Measurements from ENCODE around the gene POLR1E. TPM values are rescaled to one million over a fixed set of nuclear protein-coding genes. Genes with fewer than 3 reads are reported as not detected.
A peak's percentile ranks its signal among the peaks of the same experiment; 100 is the strongest.

POLR1E gene
- total and polyA plus RNA-seq, 12 donors: 5.0 to 28.8 (median 17.5) TPM

- Histone ChIP-seq H3K36me3 (peaks cover 0 to 75% (median 8%) of the 10 kb centered on the region in 9 donors), H3K27ac (no peak overlapping the region), H3K27me3 (no peaks in the 10 kb centered on the region), H3K9me3 (no peaks in the 10 kb centered on the region), H3K4me3 (no peak overlapping the region), H3K4me1 (no peaks in the 10 kb centered on the region)
- DNase-seq (no peak), ATAC-seq (no peak)
- intact Hi-C loops (cut with DNase I): loop anchor here in 1 of 10 donors (10.0 kb wide), 1 partner anchor 59 kb away; the partner anchor contains the start of gene FBXO10
- no peak for TF ChIP-seq CTCF (IDR thresholded peaks at IDR 0.05)
- 93 to 96% methylated on average over 14 of the region's 14 CpGs for WGBS, 2 donors
Measured at GRCh38 chr9:37515620-37516258, 30.0 kb downstream of the POLR1E start.

- Histone ChIP-seq H3K9me3 (no peaks in the 10 kb centered on the region), H3K27ac (no peak overlapping the region), H3K4me1 (no peaks in the 10 kb centered on the region), H3K36me3 (peaks cover 0 to 78% (median 15%) of the 10 kb centered on the region in 9 donors), H3K4me3 (no peak overlapping the region), H3K27me3 (no peaks in the 10 kb centered on the region)
- intact Hi-C loops (cut with DNase I): loop anchor here in 1 of 10 donors (10.0 kb wide), 1 partner anchor 57 kb away; the partner anchor contains the start of gene FBXO10
- ATAC-seq (peak in 2 of 8 donors; percentile 16 to 33), DNase-seq (no peak)
- no peak for TF ChIP-seq CTCF (IDR thresholded peaks at IDR 0.05)
- 91% methylated on average over 13 of the region's 13 CpGs for WGBS, 2 donors
Measured at GRCh38 chr9:37517923-37518322, 32.2 kb downstream of the POLR1E start.

- DNase-seq (no peak), ATAC-seq (no peak)
- Histone ChIP-seq H3K4me3 (no peak overlapping the region), H3K4me1 (no peaks in the 10 kb centered on the region), H3K36me3 (peaks cover 0 to 92% (median 15%) of the 10 kb centered on the region in 9 donors), H3K9me3 (no peaks in the 10 kb centered on the region), H3K27me3 (no peaks in the 10 kb centered on the region), H3K27ac (no peak overlapping the region)
- 84 to 88% methylated on average over 3 of the region's 3 CpGs for WGBS, 2 donors
- TF ChIP-seq CTCF (IDR thresholded peaks at IDR 0.05): peak in 1 of 9 donors; percentile 10
- intact Hi-C loops (cut with DNase I): no loop called here
Measured at GRCh38 chr9:37520641-37521040, 34.9 kb downstream of the POLR1E start.

GRCh38 chr9:37521111-37521510 is 35.4 kb downstream of the POLR1E start:
- intact Hi-C loops (cut with DNase I): no loop called here
- Histone ChIP-seq H3K27ac (no peak overlapping the region), H3K9me3 (no peaks in the 10 kb centered on the region), H3K4me3 (no peak overlapping the region), H3K36me3 (peaks cover 0 to 92% (median 19%) of the 10 kb centered on the region in 9 donors), H3K4me1 (no peaks in the 10 kb centered on the region), H3K27me3 (no peaks in the 10 kb centered on the region)
- 95 to 96% methylated on average over 10 of the region's 10 CpGs for WGBS, 2 donors
- DNase-seq (no peak), ATAC-seq (no peak)
- TF ChIP-seq CTCF (IDR thresholded peaks at IDR 0.05): no peak

All from heart right ventricle (tissue), 16 donors.